OCI-LY7 (cell line): ENCODE results near the gene CLCN6. TPM values are rescaled to one million over a fixed set of nuclear protein-coding genes. Genes with fewer than 3 reads are reported as not detected.

Source experiments
- BruUV-seq: library from RNA; stranded (reverse); fragments of 400-500 nt; replicated peaks from 2 replicates; lab custom pipeline; 2021; lab: Mats Ljungman, UMichigan
- CTCF ChIA-PET: fragments of 300-600 bp; sonication (Branson Sonifier 250); formaldehyde crosslinking; loops from one replicate; lab custom pipeline; 2022; ENCODE audit warnings: antibody characterized with exemption; ENCODE audit not compliant: unreplicated experiment; lab: Charles Lee
- POLR2A ChIA-PET: fragments of 300-600 bp; sonication (Branson Sonifier 250); formaldehyde crosslinking; loops from one replicate; lab custom pipeline; 2022; ENCODE audit warnings: antibody characterized with exemption; lab: Charles Lee
- DNase-seq: peaks from one replicate; pipeline ENCODE4 v3.0.0-alpha.2; 2015; ENCODE audit warnings: low spot score
- H2AFZ ChIP-seq: fragments of 200-600 bp; sonication (generic), shearing (Covaris generic); 2 replicates; pipeline ENCODE4 v1.6.1; 2014; ENCODE audit warnings: mild to moderate bottlenecking, antibody characterized with exemption, low read length, moderate library complexity
- H3K27ac ChIP-seq: fragments of 200-600 bp; sonication (generic); 2 replicates; pipeline ENCODE4 v1.5.1; 2014; ENCODE audit warnings: mixed run types, low read depth, mild to moderate bottlenecking, moderate library complexity, low read length, inconsistent platforms; ENCODE audit not compliant: poor library complexity, severe bottlenecking
- H3K36me3 ChIP-seq: fragments of 200-600 bp; sonication (generic); 2 replicates; pipeline ENCODE4 v1.6.1; 2014; ENCODE audit warnings: mild to moderate bottlenecking, antibody characterized with exemption, low read length, moderate library complexity, mixed read lengths; ENCODE audit not compliant: insufficient read depth
- H3K4me1 ChIP-seq: fragments of 200-600 bp; sonication (generic); 2 replicates; pipeline ENCODE4 v1.5.1; 2014; ENCODE audit warnings: mild to moderate bottlenecking, low read length; ENCODE audit not compliant: insufficient read depth, poor library complexity, severe bottlenecking
- H3K4me2 ChIP-seq: fragments of 200-600 bp; sonication (generic); 2 replicates; pipeline ENCODE4 v1.6.1; 2014; ENCODE audit warnings: mild to moderate bottlenecking, low read length
- H3K4me3 ChIP-seq: fragments of 200-600 bp; sonication (generic); 2 replicates; pipeline ENCODE4 v1.5.1; 2014; ENCODE audit warnings: mild to moderate bottlenecking, low read depth, low read length; ENCODE audit not compliant: poor library complexity, severe bottlenecking
- H3K79me2 ChIP-seq: fragments of 200-600 bp; sonication (generic); 2 replicates; pipeline ENCODE4 v1.6.1; 2016; ENCODE audit warnings: low read depth, mild to moderate bottlenecking, low read length, moderate library complexity, mixed read lengths; ENCODE audit not compliant: insufficient read depth
- H3K9me2 ChIP-seq: fragments of 200-600 bp; sonication (generic); 2 replicates; pipeline ENCODE4 v1.6.1; 2016; ENCODE audit warnings: mild to moderate bottlenecking, low read length, mixed read lengths; ENCODE audit not compliant: insufficient read depth
- H3K9me3 ChIP-seq: fragments of 200-600 bp; sonication (generic); 2 replicates; pipeline ENCODE4 v1.6.1; 2014; ENCODE audit warnings: mild to moderate bottlenecking, mixed run types, low read length, mixed read lengths
- H4K20me1 ChIP-seq: fragments of 200-600 bp; sonication (generic); 2 replicates; pipeline ENCODE4 v1.6.1; 2014; ENCODE audit warnings: mild to moderate bottlenecking, antibody characterized with exemption, low read length, moderate library complexity, mixed read lengths; ENCODE audit not compliant: insufficient read depth
- EZH2phosphoT487 ChIP-seq: fragments of 200-600 bp; sonication (generic); IDR thresholded peaks from 2 replicates; pipeline ENCODE4 v1.6.1; 2018; ENCODE audit warnings: low read depth, borderline replicate concordance, mild to moderate bottlenecking, mixed run types, antibody characterized with exemption, low read length, moderate library complexity, mixed read lengths
- intact Hi-C: fragments of 100-400 bp; cut with micrococcal nuclease; formaldehyde crosslinking; loops from one replicate; pipeline ENCODE4 v1.10.0; 2022; ENCODE audit not compliant: unreplicated experiment
- total RNA-seq, 2 experiments: library from RNA; depleted of rRNA in 1 of 2; stranded (reverse); fragments of >200 nt in 1 of 2; shearing (Covaris generic) in 1 of 2; gene quantifications; 2 replicates each; pipeline ENCODE4 v1.2.3, GENCODE V29; 2014 to 2022
- TF ChIP-seq, protein P1 (sequence below): fragments of 200-600 bp; sonication (generic); conservative IDR thresholded peaks from 2 replicates; pipeline ENCODE4 v1.5.1; 2014; ENCODE audit warnings: mild to moderate bottlenecking, antibody characterized with exemption, low read length, moderate library complexity, mixed read lengths

CLCN6 gene
- total RNA-seq, 2 experiments from 2014 or later, result 19.7 to 65.8 TPM

DNA sequence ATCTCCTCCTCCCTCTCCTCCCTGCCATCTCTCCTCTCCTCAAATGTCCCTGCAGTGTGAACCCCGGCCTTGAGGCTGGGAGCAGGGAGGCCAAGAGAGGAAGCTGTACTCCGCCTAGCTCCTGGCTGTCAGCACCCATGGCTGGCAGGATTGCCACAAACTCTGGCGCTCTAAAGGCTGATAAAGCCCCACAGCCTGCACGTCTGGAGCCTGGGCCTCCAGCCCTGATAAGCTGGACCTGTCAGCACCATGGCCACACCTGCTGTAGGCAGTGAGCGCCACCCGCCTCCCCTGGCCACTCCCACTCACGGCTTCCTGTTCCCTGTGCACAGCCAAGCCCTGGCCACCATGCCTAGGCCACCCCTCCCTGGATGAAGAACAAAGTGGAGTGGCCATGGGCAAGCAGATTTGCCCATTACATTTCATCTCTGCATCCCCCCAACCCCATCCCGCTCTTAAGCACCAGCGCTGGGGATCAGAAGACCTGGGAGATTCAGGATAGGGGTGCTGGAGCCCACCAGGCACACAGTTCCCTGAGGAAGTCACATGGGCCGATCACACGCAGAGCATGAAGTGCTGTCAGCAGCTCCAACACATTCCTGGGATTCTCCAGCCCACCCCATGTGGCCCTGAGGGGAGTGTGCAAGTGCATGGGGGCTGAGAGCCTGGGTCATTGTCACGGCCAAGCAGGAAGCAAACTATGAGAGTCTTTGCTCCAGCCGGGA is 77.0 kb downstream of the CLCN6 start:
- POLR2A ChIA-PET, result interaction anchor here (0.9 kb wide), 1 partner anchor 120 kb away, joined by 6 read pairs; no protein-coding TSS in a partner anchor
- DNase-seq, result no peak
- intact Hi-C loops, result no loop called here
- no peak for TF ChIP-seq EZH2phosphoT487
- TF ChIP-seq, protein P1, sequence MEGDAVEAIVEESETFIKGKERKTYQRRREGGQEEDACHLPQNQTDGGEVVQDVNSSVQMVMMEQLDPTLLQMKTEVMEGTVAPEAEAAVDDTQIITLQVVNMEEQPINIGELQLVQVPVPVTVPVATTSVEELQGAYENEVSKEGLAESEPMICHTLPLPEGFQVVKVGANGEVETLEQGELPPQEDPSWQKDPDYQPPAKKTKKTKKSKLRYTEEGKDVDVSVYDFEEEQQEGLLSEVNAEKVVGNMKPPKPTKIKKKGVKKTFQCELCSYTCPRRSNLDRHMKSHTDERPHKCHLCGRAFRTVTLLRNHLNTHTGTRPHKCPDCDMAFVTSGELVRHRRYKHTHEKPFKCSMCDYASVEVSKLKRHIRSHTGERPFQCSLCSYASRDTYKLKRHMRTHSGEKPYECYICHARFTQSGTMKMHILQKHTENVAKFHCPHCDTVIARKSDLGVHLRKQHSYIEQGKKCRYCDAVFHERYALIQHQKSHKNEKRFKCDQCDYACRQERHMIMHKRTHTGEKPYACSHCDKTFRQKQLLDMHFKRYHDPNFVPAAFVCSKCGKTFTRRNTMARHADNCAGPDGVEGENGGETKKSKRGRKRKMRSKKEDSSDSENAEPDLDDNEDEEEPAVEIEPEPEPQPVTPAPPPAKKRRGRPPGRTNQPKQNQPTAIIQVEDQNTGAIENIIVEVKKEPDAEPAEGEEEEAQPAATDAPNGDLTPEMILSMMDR, result no peak
- H2AFZ ChIP-seq, result no peak overlapping the region
- H3K9me3 ChIP-seq, result no peaks in the 10 kb centered on the region
- no peaks in the 10 kb centered on the region for H3K9me2 ChIP-seq
- no peaks in the 10 kb centered on the region for H4K20me1 ChIP-seq
- CTCF ChIA-PET, result no interaction called here
- BruUV-seq, result no TSS peak
- H3K79me2 ChIP-seq, result no peaks in the 10 kb centered on the region
- H3K36me3 ChIP-seq, result no peaks in the 10 kb centered on the region
- H3K27ac ChIP-seq, result no peak overlapping the region
- no peak overlapping the region for H3K4me2 ChIP-seq
- H3K4me1 ChIP-seq, result no peaks in the 10 kb centered on the region
- H3K4me3 ChIP-seq, result no peak overlapping the region

DNA sequence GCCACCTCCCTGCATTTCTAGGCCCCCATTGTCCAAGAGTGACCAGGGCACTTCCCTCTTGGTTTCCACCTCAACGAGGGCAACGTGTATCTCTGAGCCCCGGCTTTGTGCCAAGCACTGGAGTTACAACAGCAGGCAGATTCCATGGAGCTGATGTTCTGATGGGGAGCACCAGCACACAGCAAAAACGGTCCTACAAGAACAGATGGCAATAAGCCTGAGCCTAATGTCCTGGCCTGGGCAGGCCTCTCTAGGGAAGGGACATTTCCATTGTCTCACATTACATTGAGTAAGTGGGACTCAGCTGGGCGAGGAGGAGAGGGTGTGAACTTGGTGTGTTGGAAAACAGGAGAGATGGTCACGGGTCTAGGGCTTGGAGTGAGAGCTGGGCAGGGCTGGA is 79.9 kb downstream of the CLCN6 start:
- CTCF ChIA-PET, result no interaction called here
- TF ChIP-seq, protein P1, result no peak
- TF ChIP-seq EZH2phosphoT487, result no peak
- no peak overlapping the region for H3K27ac ChIP-seq
- intact Hi-C loops, result no loop called here
- no peaks in the 10 kb centered on the region for H3K79me2 ChIP-seq
- no peak for DNase-seq
- H3K4me3 ChIP-seq, result no peak overlapping the region
- POLR2A ChIA-PET, result no interaction called here
- no peaks in the 10 kb centered on the region for H3K9me2 ChIP-seq
- no peaks in the 10 kb centered on the region for H3K36me3 ChIP-seq
- no peaks in the 10 kb centered on the region for H3K9me3 ChIP-seq
- no peak overlapping the region for H2AFZ ChIP-seq
- no peak overlapping the region for H3K4me2 ChIP-seq
- no TSS peak for BruUV-seq
- no peaks in the 10 kb centered on the region for H4K20me1 ChIP-seq
- H3K4me1 ChIP-seq, result no peaks in the 10 kb centered on the region

DNA sequence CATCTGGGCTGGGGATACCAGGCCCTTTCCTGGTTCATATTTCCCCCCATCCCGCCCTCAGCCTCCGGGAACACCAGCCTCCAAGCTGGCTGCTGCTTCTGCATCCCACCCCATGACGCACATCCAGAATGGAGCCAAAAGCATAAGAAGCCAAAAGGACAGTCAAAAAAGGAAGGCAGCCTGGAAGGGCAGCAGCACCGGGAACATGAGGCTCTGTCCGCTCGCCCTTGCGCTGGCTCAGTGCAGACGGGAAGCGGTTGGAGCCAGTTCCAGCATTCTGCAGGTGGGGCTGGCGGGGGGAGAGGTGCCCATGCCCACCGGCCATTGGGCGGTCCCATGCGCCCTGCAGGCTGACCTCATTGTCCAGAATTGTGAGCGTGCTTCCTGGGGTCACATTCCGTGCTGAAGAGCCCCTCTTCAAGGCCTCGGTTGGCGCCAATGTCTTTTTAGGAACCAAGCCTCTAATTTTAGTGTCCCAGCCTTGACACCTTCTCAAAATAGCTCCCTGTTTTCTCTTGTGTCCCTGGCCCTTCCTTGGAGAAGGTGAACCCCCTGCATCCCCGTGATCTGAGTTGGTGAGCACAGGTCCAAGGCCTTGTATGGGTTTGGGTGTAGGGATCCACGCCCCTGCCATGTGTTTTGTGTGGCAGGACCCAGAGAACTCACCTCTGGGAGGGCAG is 81.1 kb downstream of the CLCN6 start:
- H3K79me2 ChIP-seq, result no peaks in the 10 kb centered on the region
- no peaks in the 10 kb centered on the region for H3K36me3 ChIP-seq
- POLR2A ChIA-PET, result no interaction called here
- H3K4me1 ChIP-seq, result no peaks in the 10 kb centered on the region
- no peak overlapping the region for H3K4me2 ChIP-seq
- no peak for DNase-seq
- H3K9me2 ChIP-seq, result no peaks in the 10 kb centered on the region
- no peak for TF ChIP-seq EZH2phosphoT487
- TF ChIP-seq, protein P1, result no peak
- CTCF ChIA-PET, result no interaction called here
- H3K27ac ChIP-seq, result no peak overlapping the region
- H4K20me1 ChIP-seq, result no peaks in the 10 kb centered on the region
- H3K4me3 ChIP-seq, result no peak overlapping the region
- H2AFZ ChIP-seq, result no peak overlapping the region
- intact Hi-C loops, result no loop called here
- BruUV-seq, result no TSS peak
- H3K9me3 ChIP-seq, result no peaks in the 10 kb centered on the region
